Right lobe of liver (tissue), 6 donors: ENCODE data around the gene NT5DC3. TPM values are rescaled to one million over a fixed set of nuclear protein-coding genes. Genes with fewer than 3 reads are reported as not detected.

ENCODE experiments used
- ATAC-seq, 4 donors: fragments of 200-7000 bp; cut with Tn5 transposase; one replicate each; pipeline ENCODE4 v1.9.1; 2020; ENCODE audit warnings: mild to moderate bottlenecking in 4 of 4, moderate library complexity in 4 of 4
- DNase-seq, 3 donors: peaks; one replicate each; pipeline ENCODE4 v3.0.0-alpha.2; 2020
- H3K27ac ChIP-seq, 3 donors: fragments of 200-600 bp; one replicate each; pipeline ENCODE4 v1.8.0; 2022
- H3K27me3 ChIP-seq, 2 donors: fragments of 200-600 bp; one replicate each; pipeline ENCODE4 v1.8.0; 2022
- H3K36me3 ChIP-seq, 4 donors: fragments of 200-600 bp; sonication (generic) in 1 of 4; one replicate each; pipeline versions ENCODE4 v1.5.1 to v1.8.0; 2017 to 2022; ENCODE audit warnings: control low read depth in 1 of 4
- H3K4me1 ChIP-seq, 4 donors: fragments of 200-600 bp; sonication (generic) in 1 of 4; one replicate each; pipeline versions ENCODE4 v1.5.1 to v1.8.0; 2017 to 2022; ENCODE audit warnings: control low read depth in 1 of 4
- H3K4me3 ChIP-seq, 3 donors: fragments of 200-600 bp; one replicate each; pipeline ENCODE4 v1.8.0; 2022
- H3K9me3 ChIP-seq, 4 donors: fragments of 200-600 bp; sonication (generic) in 1 of 4; one replicate each; pipeline versions ENCODE4 v1.5.1 to v1.8.0; 2017 to 2022; ENCODE audit warnings: control low read depth in 1 of 4
- CTCF ChIP-seq, 4 donors: fragments of 200-600 bp in 3 of 4; fragments of 450-650 bp in 1 of 4; IDR thresholded peaks; one replicate each; pipeline versions ENCODE4 v1.5.1 to v1.8.0; 2016 to 2022; ENCODE audit warnings: antibody characterized with exemption in 4 of 4, mild to moderate bottlenecking in 2 of 4
- POLR2A ChIP-seq: fragments of 450-650 bp; IDR thresholded peaks from one replicate; pipeline ENCODE4 v1.6.1; 2017; ENCODE audit warnings: antibody characterized with exemption, mild to moderate bottlenecking
- WGBS: methylation state at CpG from one replicate; pipeline ENCODE4 v1.1.6; 2018; ENCODE audit warnings: low coverage, low lambda C conversion rate; ENCODE audit not compliant: insufficient coverage; ENCODE audit errors: missing lambda C conversion rate; 5-methylcytosine and 5-hydroxymethylcytosine counted together
- intact Hi-C, 2 donors: fragments of 100-400 bp; cut with DNase I; formaldehyde crosslinking; loops; one replicate each; pipeline versions ENCODE4 v1.11.2 to v1.14.1; 2022
- total RNA-seq, 6 experiments: library from RNA; depleted of rRNA in 2 of 6; stranded (reverse); fragments of >200 nt in 2 of 6; fragmentation: NEBNext Ultra II Directional in 3 of 6; extraction: Animal tissue kit (Norgen Biotek cat#: 25700) in 3 of 6; gene quantifications; one replicate each; pipeline versions ENCODE4 v1.1.0 to v1.2.4, GENCODE V29; 2016 to 2023
- donor health status: DM: no; HTN: yes; CAD: no.
- donor health status: DM: no; HTN: no; CAD: no.
- donor health status: DM: no; HTN: no; CAD: no.
- donor health status: DM: no; HTN: yes; CAD: no.
- donor health status: DM: no; HTN: yes; CAD: no.

NT5DC3 gene
- total RNA-seq, 6 experiments from 2014 or later = 3.3 to 10.2 (median 6.6) TPM

- intact Hi-C loops = no loop called here
- H3K27ac ChIP-seq = no peak overlapping the region
- 77% methylated on average over 8 of the region's 8 CpGs for WGBS
- no peaks in the 10 kb centered on the region for H3K9me3 ChIP-seq
- ATAC-seq (no peak), DNase-seq (no peak)
- no peaks in the 10 kb centered on the region for H3K4me1 ChIP-seq
- no peak overlapping the region for H3K4me3 ChIP-seq
- TF ChIP-seq POLR2A (no peak), CTCF (IDR thresholded peaks at IDR 0.05) (no peak)
- no peaks in the 10 kb centered on the region for H3K27me3 ChIP-seq
- H3K36me3 ChIP-seq = no peaks in the 10 kb centered on the region
Measured at GRCh38 chr12:103725398-103725797, 115.6 kb downstream of the NT5DC3 start.

Other genes starting within 250 kb of the NT5DC3 start
- gene HSP90B1, start 89.2 kb upstream of the NT5DC3 start, total RNA-seq = 1,000 to 10,000 TPM in 1 of 6 experiments, 100 to 1,000 TPM in 5; 472 to 1,038 (median 633) TPM
- gene TDG, start 124.6 kb upstream of the NT5DC3 start, total RNA-seq = 10 to 100 TPM in 2 of 6 experiments, 1 to 10 TPM in 4; 4.9 to 14.1 (median 9.5) TPM
- gene GLT8D2, start 209.0 kb upstream of the NT5DC3 start, total RNA-seq = 1 to 10 TPM in 2 of 6 experiments, under 1 TPM in 4; 0.44 to 1.2 (median 0.79) TPM
- 10 to 100 TPM in 3 of 6 experiments, 1 to 10 TPM in 3; 7.3 to 12.7 (median 9.7) TPM for gene HCFC2, start 223.3 kb upstream of the NT5DC3 start, total RNA-seq